ENCODE data around the gene KSR1.

- TF ChIP-seq CTCF (IDR thresholded peaks at IDR 0.05; ENCODE audit: insufficient read depth, low read depth, low read length) (no peak), EZH2 (IDR thresholded peaks at IDR 0.05; ENCODE audit: insufficient read depth, low read length) (no peak)
Measured at GRCh38 chr17:27491713-27492190, 35.5 kb downstream of the KSR1 start.
